Activated T-cell treated with anti-CD3 and anti-CD28 coated beads for 1 hour (primary cell): ENCODE data around the gene NR4A1.

Experiments used
- DNase-seq: peaks from one replicate; pipeline ENCODE4 v3.0.0-alpha.2; 2020; ENCODE audit warnings: low read depth

Gene NR4A1

GRCh38 chr12:52018433-52019112 is 32.7 kb upstream of the NR4A1 start:
- DNase-seq = no peak

DNA sequence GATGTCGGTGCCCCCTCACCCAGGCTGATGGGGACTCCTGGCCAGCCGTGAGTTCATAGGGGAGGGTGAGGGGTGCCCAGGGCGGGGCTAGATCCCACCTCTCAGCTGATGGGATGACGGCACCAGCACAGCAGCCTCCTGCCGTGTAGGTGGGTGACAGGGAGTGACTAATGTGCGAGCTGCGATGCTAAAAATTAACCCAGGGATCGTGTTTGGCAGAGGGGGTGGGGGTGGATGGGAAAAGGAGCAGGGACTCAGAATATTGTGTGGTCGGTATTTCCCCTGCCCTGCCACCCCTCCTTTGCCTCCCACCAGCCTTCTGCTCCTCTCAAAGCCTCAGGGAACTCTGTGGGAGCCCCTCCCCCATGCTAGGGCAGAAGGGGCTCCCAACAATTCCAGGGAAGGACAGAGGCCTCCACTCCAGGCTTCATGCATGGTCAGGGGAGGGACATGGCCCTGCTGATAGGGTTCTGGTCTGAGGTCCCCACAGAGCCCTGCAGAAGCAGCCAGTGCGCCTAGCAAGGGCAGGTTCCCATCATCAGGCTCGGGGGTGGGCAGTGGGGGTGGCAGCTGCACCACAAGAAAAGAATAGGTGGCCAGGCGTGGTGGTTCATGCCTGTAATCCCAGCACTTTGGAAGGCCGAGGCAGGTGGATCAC is 32.0 kb upstream of the NR4A1 start:
- DNase-seq = no peak

DNA sequence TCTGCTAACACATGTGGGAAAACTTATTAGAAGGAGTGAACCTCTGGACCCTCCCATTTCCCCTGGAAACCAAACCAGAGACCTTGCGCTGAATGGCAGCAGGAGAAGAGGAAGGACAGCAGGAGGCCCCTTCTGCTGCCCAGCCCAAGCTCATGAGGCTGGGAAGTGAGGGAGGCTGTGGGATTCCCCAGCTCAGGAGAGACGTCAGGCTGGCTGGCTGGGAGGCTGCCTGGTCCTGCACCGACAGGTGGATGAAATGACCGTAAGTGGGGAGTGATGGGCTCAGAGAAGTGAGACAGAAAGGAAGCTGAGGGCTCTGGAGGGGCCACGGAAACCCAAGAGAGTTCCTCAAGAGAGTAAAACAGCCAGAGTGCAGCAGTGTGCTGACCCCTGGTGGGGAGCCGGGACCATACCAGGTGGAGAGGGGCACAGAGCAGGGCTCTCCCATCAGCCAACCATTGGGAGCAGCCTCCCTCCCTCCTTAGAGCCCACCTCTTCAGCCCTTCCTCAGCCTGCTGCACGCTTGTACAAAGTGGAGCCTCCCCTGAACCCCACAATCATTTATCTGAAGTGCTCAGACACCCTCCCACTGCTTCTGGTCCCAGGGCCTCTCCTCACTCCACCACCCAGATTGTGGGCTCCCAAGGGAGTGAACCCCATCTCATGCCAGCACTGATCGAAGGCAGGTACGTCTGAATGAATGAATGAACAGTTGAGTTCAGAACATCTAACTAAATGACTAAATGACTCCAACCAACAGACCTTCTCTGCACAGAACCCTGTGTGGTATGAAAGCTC is 30.5 kb upstream of the NR4A1 start:
- DNase-seq = peak; percentile 55

- DNase-seq = no peak
These were observed 28.4 kb upstream of the NR4A1 start for GRCh38 chr12:52022841-52023181.

DNA sequence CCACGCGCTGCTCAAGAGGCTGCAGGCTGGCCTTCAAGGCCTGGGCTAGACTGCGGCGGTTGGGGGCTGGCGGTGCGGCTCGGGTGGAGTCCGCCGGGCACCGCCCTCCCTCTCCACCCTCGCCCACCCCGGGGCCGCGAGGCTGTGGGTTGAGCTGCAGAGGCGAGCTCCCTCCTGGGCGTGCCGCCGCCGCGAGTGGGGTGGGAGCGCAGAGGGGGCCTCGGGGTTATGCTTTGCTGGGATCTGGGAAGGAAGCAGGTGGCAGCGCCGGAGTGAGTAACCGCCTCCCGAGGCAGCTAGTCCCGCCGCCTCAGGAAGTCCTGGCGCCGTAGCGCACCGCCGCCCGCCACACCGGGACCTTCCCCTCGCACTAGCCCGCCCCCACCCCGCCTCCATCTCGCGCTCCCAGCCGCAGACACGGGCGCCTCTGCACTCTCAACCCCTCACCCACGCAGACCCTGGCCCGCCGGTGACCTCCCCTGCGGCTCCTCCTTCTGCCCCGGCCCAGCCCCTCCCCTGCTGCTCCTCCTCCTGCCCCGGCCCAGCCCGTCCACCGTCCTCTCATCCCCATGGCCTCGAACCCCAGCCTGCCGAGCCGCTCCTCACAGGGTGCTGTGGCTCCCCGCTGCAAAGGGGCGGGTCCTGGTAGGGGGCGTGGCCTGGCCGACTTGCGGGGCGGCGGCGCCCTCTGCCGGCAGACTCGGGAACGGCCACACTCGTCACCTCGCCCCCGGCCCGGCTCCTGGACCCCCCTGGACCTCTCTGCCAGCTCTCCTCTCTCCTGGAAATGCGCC is 27.9 kb upstream of the NR4A1 start:
- peak; percentile 92 for DNase-seq

- DNase-seq = no peak
These were observed 27.1 kb upstream of the NR4A1 start for GRCh38 chr12:52023976-52024688.

- no peak for DNase-seq
These were observed 26.4 kb upstream of the NR4A1 start for GRCh38 chr12:52024845-52025230.

DNA sequence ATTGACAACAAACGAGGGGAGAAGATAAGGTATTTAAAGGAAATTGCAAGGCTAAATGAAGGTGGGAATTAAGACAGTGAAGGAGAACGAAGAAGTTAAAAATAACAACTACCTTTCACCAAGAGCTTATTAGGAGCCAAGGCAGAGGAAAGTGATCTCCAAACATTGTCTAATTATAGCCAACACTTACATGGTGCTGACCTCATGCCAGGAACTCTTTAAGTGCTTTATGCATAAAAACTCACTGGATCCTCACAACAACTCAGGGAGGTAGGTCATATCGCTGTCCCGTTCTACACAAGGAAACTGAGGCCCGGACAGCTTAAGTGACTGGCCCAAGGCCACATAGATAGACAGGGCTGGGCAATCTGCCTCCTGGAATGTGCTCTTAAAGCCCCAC is 25.0 kb upstream of the NR4A1 start:
- no peak for DNase-seq

DNA sequence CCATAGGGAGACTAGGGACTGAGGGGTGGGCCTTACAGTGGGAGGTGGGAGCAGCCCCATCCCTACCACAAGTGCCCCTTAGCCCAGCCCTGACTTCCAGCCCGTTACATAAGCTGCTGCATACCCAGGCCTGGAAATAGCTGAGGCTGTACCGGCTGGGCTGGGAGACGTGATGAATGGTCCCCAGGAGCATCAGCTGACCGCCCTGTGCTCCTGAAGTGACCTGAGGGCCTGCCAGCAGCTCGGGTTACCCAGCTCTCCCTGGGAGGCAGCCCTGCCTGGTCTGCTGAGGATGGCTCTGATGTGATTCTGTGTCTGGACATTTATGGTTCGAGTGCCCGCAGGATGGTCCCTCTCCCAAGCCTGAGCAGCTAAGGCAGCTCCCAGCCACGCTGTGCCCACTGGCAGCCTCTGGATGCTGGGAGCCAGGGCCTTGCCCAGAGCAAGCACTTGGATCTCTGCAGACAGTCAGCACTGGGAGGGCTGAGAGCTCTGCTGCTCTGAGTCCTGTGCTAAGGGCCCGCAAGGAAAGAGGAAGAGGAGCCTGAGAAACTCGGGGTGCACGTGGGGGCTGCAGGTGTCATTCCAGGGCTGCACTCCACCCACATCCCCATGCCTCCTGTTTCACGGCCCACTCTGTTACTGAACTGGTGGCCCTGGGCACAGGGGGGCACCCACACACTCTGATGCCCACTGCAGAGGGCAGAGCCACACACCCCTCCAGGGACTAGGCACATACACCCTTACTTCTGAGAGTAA is 24.0 kb upstream of the NR4A1 start:
- DNase-seq = no peak

DNA sequence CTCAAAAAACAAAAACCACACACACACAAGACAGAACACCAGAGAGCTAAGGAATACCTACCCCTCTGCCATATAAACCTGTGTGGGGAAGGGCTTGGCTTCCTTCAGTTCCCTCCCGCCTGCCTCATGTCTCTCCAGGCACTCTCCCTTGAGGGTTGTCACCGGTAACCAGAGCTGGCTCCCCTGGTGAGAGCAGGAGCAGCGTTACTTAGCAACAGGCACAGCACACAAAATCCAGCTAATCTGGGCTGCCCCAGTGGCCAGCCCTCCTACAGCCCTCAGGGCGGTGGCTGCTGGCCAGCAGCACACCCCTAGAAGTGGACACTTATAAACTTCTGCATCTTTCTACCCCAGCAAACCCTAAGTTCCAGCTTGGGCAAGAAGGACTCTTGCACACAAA is 21.6 kb upstream of the NR4A1 start:
- DNase-seq = no peak

- DNase-seq = no peak
These were observed 18.8 kb upstream of the NR4A1 start for GRCh38 chr12:52032446-52032803.

- peak; percentile 81 for DNase-seq
These were observed 18.3 kb upstream of the NR4A1 start for GRCh38 chr12:52032804-52033445.

GRCh38 chr12:52033446-52034140 is 17.6 kb upstream of the NR4A1 start:
- DNase-seq = no peak

GRCh38 chr12:52035190-52035589 is 16.1 kb upstream of the NR4A1 start:
- DNase-seq = no peak

DNA sequence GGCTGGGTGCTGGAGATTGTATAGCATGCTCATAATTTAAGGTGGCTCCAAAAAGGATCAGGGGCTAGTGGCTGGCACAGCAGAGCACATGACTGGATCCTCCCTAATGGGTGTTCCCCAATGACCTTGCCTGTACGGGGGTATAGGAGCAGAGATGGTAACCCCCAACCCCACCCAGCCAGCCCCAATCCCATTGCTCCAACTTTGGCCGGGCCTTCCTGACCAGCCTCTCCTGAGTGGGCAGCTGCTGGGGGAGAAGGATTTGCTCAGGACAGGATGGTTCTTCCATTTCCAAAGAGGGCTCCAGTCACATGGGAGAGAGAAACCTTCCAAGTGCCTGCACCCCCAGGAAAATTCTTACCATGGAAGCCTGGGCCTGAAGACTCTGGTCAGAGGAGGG is 15.3 kb upstream of the NR4A1 start:
- no peak for DNase-seq

GRCh38 chr12:52036587-52037171 is 14.6 kb upstream of the NR4A1 start:
- peak; percentile 83 for DNase-seq

GRCh38 chr12:52037248-52037861 is 13.9 kb upstream of the NR4A1 start:
- no peak for DNase-seq

- no peak for DNase-seq
These were observed 12.8 kb upstream of the NR4A1 start for GRCh38 chr12:52038447-52038846.

GRCh38 chr12:52041035-52041434 is 10.2 kb upstream of the NR4A1 start:
- no peak for DNase-seq
